GM19240 (cell line): Measurements from ENCODE around the gene CACNA1C.

Experiments used
- DNase-seq: peaks from one replicate; pipeline ENCODE4 v3.0.0; 2011; ENCODE audit warnings: low spot score; ENCODE audit not compliant: insufficient read length

Gene CACNA1C

DNA sequence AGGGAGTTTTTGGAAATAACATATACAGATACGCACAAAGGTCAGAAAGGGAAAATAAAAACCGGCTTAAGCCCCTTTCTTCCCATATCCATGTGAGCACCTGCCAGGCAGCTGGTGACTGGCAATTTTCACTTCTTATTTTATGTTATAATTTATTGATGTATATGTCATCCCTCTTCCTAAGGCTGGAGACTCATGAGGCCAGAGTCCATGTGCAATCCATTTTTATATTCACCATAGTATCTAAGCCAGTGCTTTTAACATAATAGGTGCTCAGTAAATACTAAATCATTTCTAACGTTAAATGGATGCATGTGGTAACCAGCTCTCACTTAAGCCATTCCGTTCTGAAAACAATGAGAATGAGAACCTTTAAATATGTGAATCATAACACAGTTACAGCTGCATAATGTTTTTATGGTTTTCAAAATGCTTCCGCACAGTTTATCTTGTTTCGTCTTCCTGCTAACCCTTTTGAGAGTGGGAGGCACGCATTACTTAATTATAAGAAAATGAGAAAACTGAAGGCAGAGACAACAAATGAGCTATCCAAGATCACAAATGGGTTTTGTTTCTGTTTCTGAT, 178.3 kb downstream of the CACNA1C start:
- DNase-seq, result no peak

DNA sequence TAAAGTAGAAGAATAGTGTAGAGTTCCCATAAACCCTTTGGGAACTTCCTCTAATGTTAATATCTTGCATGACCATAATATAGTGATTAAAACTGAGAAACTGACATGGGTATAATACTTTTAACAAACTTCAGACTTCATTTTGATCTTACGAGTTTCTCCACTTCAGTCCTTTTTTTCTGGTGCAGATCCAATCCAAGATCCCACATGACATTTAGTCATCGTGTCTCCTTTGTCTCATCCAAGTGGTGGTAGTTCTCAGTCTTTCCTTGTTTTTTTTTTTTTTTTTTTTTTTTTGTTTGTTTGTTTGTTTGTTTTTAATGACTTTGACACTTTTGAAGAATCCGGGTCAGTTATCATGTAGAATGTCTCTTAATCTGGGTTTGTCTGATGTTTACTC, 179.2 kb downstream of the CACNA1C start:
- DNase-seq, result no peak

DNA sequence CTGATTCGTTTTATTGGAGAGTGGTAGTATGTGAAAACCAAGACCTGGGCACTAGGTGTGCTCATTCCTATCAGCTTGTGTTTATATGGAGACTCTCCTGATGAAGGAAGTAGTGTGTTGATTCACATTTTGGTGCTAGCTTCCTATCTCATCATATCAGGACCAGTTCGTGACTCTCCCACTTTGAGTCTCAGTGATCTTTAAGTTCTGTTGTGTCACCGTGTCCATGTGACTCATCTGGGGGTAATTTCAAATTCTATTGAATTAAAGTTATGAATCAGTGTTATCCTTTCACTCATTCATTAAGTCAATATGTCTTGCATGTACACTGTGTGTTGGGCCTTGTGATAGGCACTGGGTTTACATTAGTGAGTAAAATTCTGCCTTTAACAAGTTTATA, 180.2 kb downstream of the CACNA1C start:
- no peak for DNase-seq

DNA sequence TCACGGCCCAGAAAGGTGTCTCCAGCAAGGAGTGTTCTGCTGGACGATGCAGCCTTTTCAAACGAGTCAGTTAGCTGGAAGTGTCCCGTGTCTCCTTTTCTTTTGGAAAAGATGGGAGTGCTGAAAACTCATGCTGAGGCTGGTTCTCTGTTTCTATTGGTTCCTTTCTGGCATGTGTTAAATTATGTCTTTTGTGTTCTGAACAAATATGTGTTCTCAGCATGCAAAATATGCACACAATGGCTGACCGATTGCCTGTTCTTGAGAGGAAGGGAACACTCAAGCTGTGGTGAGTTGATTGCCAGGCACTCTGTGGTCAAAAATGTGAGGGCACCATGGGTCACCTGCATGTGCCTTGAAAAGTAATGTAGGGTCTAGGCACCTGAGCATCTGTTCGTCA, 181.3 kb downstream of the CACNA1C start:
- no peak for DNase-seq

DNA sequence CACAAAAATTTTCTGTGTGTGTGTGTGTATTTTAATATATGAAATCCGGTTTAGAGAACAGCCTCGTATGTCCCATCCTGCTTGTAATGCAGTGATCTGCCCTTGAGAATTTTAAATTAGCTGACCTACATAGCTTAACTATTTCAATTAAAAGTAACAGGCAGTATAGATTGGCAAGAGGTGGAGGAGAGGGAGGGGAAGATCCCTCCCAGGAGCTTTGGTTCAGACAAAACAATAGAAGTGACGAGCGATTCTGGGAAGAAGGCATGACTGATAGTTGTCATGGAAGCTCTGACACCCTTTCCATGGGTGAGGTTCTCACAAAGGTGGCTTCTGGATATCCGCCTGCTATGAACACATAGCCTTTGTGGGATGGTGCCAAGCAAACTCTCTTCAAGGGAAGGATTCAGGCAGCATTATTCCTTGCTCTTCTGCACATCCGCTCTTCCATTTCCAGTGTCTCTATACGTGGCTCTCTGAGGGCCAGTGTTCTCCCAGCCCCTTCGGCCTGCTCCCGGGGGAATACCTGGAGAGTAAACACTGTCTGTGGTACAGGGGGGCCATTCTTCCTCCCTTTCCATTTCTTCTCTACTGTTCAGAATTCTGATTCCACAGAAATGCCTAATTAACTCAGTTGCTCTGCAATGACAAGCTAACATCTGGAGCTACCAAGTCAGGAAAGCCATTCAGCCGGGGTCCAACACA, 182.0 kb downstream of the CACNA1C start:
- DNase-seq, result no peak

DNA sequence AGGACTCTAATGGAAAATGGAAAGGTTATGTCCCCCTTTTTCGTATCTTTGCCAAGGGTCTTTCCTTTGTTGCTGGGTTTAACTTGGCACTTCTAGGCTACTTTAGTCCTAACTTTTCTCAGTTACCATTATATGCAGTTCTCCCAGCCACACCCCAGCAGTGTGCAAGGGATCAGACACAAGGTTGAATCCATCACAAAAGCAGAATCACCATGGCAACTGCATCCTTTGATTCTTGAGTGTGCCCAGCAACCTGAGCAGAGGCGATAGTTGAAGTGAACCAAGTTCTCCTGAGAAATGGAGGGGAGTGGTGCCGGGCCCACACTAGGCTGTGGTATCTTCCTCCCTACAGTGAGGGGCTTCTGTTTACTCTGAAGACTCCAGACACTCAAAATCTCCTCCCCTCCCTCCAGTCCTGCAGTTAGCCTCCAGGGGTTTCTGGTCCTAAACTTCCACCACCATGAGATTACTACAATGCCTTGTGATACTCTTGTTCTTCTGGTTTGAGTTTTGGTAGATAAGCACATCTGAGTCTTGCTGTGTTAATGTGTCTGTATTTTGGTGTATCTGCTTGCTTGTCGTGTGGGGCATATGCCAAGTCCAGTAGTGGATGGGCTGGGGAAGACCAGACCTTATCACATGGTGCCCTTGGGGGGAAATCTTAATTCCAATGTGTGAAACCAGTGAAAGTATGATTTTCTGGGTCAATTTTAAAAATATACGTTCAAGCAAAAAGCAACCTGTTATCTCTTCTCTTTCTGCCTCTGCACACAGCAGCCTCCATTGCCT, 183.9 kb downstream of the CACNA1C start:
- no peak for DNase-seq

DNA sequence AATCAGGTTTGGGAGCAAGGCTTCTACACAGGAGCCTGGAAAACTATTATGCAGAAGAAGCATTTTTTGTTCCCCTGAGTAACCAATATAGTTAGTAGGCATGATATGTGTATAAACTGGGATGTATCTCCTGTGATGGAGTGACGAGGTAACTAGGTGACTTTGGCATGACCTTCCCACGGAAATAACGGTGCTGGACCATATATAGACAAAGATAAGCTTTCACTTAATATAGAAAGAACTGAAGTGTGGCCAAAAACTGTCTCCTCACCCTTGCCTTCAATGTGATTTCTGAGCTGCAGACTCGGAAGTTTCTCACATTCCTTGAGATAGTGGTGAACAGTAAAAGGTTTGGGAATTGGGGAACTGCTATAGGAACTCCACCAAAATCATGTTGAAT, 185.3 kb downstream of the CACNA1C start:
- DNase-seq, result no peak

DNA sequence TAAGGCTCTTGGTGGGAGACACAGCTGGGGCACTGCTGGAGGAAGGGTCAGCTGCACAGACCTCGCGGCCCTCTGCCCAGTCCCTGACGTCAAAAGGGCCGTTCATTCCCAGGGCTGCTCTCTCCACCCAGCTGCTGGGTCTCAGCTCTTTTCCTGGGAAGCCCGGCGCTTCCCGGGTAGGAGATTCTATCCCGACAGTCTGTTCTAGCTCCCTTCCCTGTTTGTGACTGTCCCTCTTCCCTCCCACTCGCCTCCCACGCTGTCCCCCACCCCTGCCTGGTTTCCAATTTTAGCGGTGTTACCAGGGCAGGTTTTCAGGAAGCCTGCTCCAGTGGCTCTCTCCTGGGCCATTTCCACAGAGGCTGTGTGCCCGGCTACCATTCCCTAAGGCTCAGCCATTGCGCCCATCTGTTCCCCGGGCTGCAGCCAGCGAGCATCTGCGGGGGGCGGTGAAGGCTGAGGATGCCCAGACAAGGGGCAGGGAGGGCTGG, 186.6 kb downstream of the CACNA1C start:
- no peak for DNase-seq

DNA sequence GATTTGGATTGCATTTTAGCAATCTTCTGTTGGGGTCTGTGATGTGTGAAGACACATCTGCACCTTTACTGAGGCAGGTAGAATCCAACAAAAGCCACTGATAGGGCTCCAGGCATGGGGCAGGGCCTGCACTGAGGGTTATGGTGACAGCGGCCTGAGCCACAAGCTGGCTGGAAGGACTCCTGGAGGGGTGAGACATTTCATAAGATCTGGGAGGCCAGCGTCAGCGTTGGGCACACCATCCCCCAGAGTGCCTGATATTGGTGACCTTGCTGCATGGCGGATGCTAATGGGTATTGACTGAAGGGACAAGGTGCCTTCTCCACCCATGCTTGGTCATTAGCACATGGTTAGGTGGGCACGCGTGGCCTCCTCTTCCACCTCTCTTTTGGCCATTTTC, 187.6 kb downstream of the CACNA1C start:
- DNase-seq, result no peak

DNA sequence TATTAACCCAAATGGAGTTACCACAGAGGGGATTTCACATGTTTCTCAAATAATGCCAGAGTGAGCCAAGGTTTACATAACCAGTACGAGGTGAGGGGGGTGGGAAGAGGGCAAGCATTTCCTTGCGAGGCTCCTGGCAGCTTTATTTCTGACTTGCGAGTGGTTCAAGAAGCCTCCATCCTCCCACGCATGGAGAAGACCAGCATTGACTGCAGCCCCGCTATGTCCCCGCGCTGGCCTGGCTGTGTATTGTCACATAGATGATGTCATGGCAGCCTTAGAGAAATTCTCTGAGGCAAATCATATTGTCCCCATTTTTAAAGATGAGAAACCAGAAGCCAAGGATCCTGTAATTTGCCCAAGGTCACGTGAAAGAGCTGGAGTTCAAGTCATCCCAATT, 188.2 kb downstream of the CACNA1C start:
- no peak for DNase-seq

DNA sequence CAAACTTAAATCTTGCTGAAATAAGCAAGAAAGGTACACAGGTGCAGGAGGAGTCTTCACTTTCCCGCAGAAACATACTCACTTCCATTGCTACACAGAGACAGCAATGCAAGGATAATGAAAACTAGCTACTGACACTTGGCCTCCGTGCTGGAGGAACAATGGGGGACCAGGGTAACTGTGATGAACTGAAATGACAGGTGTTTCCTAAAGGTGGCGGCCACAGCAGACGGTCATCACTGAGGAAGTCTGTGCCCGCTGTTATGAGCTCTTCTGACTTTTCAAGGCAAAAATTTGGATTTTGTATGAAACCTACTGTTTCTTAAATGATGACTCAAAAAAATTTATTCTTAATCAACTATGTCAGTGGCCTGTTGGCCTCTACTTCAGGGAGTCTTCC, 189.4 kb downstream of the CACNA1C start:
- DNase-seq, result no peak

DNA sequence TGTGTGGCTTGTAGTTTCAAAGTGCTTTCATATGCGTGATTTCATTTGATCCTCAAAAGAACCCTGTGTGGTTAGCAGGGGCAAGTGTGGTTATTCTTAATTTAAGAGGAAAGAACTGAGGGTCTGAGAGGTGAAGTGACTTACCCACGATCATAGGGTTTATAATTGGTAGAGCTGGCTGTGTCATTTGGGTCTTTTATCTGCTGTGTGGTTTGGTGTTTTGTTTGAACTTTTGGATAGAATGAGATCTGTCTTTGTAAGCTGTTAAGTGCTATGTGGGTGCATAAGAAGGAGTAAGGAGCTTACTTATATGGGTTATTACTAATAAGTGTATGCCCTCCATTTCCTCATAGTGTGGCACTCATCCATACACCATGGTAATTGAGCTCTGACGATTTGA, 190.0 kb downstream of the CACNA1C start:
- no peak for DNase-seq

DNA sequence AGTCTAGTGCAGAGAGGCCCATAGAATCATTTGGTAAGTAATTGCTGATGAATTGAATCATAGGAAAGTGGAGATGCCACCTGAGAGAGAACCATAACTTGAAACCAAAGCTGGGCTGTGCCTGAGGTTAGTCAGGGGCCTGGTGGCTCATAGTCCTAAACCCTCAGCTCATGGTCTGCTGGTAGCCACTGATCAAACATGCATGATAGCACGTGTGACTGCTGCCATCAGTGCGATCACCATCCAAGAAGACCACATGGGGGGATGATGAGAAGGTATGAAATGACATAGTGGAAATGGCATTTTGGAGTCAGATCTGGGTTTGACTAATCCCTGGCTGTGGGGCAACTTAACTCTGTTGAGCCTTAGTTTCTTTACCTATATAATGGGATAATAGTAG, 190.5 kb downstream of the CACNA1C start:
- DNase-seq, result no peak

DNA sequence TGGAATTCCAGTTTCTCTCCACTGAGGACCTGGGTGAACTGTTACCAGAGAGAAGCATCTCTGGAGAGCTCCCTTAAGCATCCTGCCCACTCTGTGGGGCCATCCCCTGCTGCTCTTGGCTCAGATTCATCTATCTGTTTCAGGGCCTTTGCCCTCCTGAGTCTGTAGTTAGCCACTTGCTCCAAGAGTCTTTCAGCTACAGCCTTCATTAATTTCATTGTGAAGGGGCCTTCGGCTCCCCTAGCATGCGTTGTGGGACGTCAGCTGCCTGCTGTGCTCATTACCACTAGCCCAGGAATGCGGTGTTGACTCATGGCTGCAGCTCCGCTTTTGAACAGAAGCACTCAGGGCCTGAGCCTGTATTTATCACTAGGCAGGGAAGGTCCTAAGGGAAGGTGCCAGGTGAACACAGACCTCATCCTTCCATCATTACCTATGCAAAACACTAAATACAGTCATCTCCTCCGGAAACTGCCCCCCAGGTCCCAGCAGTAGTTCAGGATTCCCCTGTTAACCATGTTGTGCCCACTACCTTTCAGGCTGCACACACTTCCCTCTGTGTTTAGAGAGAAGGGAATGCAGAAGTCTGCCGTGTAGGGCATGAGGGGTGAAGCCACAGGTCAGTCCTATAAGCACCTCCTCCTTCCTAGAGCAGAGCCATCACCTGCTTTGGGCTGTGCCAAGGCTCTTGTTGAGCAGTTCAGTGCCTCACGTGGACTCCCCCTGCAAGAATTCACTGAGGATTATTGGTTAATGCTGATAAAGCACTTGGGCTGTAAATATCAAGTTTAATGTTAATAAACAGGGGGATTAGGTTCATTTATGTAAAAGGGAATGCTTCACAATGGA, 191.4 kb downstream of the CACNA1C start:
- DNase-seq, result no peak

DNA sequence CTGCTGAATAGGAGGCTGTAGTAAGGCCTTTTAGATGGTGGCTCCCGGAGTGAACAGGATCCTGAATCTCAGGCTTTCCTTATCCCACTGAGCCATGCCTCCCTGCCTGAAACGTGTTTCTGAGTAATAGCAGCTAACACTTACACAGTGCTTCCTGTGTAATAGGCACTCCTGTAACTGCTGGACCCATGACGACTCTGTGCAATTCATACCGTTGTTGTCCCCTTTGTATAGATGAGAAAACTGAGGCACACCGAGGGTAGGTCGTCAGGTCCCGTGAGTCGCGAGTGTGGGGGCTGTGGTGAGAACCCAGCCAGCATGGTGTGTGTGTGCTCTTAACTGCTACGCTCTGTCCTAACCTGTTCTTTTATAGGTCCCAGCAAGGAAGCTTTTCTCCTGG, 193.6 kb downstream of the CACNA1C start:
- DNase-seq, result no peak

DNA sequence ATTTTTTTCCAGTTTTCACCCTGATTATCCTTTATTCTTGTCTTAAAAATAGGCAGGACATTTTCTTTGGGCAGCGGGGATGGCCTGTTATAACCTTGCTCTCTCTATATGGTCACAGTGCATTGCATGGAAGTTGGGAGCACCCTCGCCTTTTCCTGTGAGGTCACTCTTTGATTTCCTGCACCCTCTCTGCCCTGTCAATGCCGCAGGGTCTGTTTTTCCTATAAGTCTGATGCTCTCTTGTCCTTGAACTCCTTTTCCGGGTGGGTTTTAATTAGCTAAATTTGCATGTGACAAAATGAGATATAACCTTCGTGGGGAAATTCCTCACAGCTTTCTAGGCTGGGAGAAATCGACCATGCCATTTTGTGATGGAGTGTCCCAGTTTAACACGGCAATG, 194.3 kb downstream of the CACNA1C start:
- DNase-seq, result no peak

DNA sequence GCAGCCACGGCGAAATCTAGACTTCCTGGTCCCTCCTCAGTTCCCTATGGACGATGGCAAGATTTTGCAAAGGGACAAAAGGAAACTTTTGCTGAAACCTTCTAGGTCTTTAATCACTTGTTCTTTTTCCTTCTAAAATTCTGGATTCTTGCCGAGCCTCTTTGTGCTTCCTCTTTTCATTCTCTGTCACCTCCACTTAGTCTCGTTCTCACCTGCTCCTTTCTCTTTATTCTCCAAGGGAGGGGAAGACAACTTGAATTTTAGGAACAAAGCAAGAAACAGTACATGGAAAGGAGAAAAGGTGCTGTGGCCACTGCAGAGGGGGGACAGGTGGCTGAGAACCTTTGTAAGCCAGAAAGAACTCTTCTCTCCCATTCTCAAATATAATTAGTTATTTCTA, 194.8 kb downstream of the CACNA1C start:
- DNase-seq, result no peak

DNA sequence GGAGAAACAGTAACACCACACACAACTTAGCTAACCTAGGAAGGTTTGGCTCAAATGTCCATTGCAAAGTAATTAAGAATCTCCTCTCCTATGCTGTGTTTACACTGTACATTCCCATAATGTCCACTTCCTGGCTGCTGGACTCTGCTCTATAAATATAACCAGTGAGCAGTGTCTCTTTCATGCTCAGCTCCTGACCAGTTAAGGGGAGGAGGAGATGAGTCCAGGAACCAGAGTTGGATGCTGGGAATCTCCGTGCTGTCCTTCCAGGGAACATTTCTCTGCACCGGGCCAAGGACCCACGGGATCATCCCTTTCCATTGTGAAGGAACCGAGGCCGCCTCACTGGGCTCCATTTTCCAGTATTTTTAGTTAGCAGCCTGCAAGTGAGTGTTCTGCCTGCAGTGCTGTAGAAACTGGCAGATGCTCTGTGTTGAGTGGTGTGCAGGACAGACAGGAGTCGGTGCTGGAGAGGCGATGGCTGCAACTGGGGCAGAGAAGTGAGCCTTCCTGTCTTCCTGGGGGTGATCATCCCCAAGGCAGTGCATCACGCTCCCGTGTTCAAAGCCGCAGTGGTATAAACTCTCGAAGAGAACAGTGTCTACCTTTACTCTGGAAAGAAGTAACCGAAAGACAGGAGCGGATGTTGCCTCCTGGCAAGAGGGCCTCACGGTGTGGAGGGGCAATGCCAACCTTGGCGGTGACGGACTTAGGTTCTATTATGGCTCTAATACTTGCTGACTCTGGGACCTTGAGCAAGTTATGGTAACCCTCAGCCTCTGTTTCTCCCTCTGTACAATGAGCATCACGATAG, 195.5 kb downstream of the CACNA1C start:
- no peak for DNase-seq

DNA sequence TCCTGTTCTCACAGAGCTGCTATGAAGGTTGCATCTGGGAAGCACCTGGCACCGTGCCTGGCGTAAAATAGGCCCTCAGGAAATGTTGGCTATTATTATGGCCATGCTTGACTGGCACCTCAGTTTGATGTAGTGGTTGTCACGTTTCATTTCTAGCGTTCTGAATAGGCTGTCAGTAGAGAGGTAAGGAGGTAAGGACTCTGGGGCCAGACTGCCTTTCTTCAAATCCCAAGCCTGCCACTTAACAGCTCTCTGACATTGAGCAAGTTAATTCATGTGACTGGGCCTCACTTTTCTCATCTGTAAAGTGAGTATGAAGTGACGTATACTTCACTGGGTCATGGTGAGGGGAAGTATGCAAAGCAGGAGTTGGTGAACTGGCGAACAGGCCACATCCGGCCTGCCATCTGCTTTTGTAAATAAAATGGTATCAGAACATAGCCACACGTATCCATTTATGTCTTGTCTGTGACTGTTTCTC, 196.2 kb downstream of the CACNA1C start:
- DNase-seq, result peak; percentile 60

DNA sequence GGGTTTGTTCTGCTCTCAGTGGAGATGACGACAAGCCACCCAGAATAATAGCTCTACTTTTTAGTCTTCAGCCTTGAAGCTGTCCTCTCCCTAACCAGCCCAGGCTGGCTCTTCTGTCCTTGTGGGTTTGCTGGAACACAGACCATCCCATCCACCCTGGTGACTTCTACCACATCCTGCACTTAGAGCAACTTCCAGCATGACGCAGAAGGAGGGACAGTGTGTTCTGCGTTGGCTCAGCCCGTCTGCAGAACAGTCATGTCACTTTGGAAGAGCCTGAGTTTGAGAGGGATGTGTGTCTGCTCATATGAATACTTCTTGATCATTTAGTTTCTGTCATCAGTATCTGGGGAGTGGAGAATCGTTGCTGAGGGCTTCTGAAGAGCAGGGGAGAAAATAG, 198.0 kb downstream of the CACNA1C start:
- DNase-seq, result no peak
